ENCODE measurements around the gene PITX3. TPM values are rescaled to one million over a fixed set of nuclear protein-coding genes. Genes with fewer than 3 reads are reported as not detected.

Gene PITX3
- total and polyA plus RNA-seq, 4 donors, result not detected

- no peaks in the 10 kb centered on the region for H3K27me3 ChIP-seq (ENCODE audit: control insufficient read depth in 4 of 4, insufficient read depth in 4 of 4, low read length in 3 of 4)
- 39% methylated on average over 2 of the region's 2 CpGs for WGBS
- peaks cover 2 to 21% (median 16%) of the 10 kb centered on the region in 4 donors for H3K4me1 ChIP-seq (ENCODE audit: control insufficient read depth in 4 of 4, insufficient read depth in 4 of 4, low read length in 3 of 4)
- no peak for TF ChIP-seq ZBTB33 (IDR thresholded peaks at IDR 0.05)
- TF ChIP-seq REST (IDR thresholded peaks at IDR 0.05), result no peak
- no peak for TF ChIP-seq SP1 (IDR thresholded peaks at IDR 0.05)
- TF ChIP-seq CTCF (IDR thresholded peaks at IDR 0.05; ENCODE audit: low read depth, low read length, missing input control), result no peak
- peak overlapping the region in 1 of 2 donors; percentile 56 for H3K27ac ChIP-seq (ENCODE audit: low read depth in 1 of 2, low read length in 2 of 2)
- no peaks in the 10 kb centered on the region for H3K9me3 ChIP-seq (ENCODE audit: control insufficient read depth in 4 of 4, low read length in 3 of 4)
- peaks cover 0 to 5% (median under 1%) of the 10 kb centered on the region in 4 donors for H3K36me3 ChIP-seq (ENCODE audit: control insufficient read depth in 4 of 4, insufficient read depth in 3 of 4, low read depth in 1 of 4, low read length in 3 of 4)
- H3K4me3 ChIP-seq (ENCODE audit: low read depth in 1 of 3, low read length in 3 of 3), result no peak overlapping the region
- no peak for DNase-seq (ENCODE audit: low spot score)
- H3K9ac ChIP-seq (ENCODE audit: low read depth in 1 of 2, low read length in 2 of 2), result no peak overlapping the region
Measured at GRCh38 chr10:102283488-102283887, 42.2 kb upstream of the PITX3 start.

- Histone ChIP-seq H3K4me1 (ENCODE audit: control insufficient read depth in 4 of 4, insufficient read depth in 4 of 4, low read length in 3 of 4) (peaks cover 2 to 21% (median 16%) of the 10 kb centered on the region in 4 donors), H3K27ac (ENCODE audit: low read depth in 1 of 2, low read length in 2 of 2) (no peak overlapping the region), H3K9me3 (ENCODE audit: control insufficient read depth in 4 of 4, low read length in 3 of 4) (no peaks in the 10 kb centered on the region), H3K4me3 (ENCODE audit: low read depth in 1 of 3, low read length in 3 of 3) (no peak overlapping the region), H3K36me3 (ENCODE audit: control insufficient read depth in 4 of 4, insufficient read depth in 3 of 4, low read depth in 1 of 4, low read length in 3 of 4) (peaks cover 0 to 3% (median 0%) of the 10 kb centered on the region in 4 donors), H3K9ac (ENCODE audit: low read depth in 1 of 2, low read length in 2 of 2) (no peak overlapping the region), H3K27me3 (ENCODE audit: control insufficient read depth in 4 of 4, insufficient read depth in 4 of 4, low read length in 3 of 4) (no peaks in the 10 kb centered on the region)
- 66% methylated on average over 3 of the region's 3 CpGs for WGBS
- DNase-seq (ENCODE audit: low spot score), result no peak
- TF ChIP-seq GABPA (IDR thresholded peaks at IDR 0.05 in 1 of 2, conservative IDR thresholded peaks at IDR 0.05 in 1 of 2), result no peak
- TF ChIP-seq EGR1 (IDR thresholded peaks at IDR 0.05; ENCODE audit: low read depth in 2 of 2), result no peak
- TF ChIP-seq TAF1 (conservative IDR thresholded peaks at IDR 0.05), result no peak
- TF ChIP-seq FOXA1 (IDR thresholded peaks at IDR 0.05), result no peak
- TF ChIP-seq MAX (IDR thresholded peaks at IDR 0.05), result no peak
- no peak for TF ChIP-seq RAD21 (IDR thresholded peaks at IDR 0.05)
- TF ChIP-seq JUND (IDR thresholded peaks at IDR 0.05), result no peak
- no peak for TF ChIP-seq SP1 (IDR thresholded peaks at IDR 0.05)
- no peak for TF ChIP-seq YY1 (IDR thresholded peaks at IDR 0.05)
- no peak for TF ChIP-seq HNF4A (conservative IDR thresholded peaks at IDR 0.05)
- no peak for TF ChIP-seq ATF3 (IDR thresholded peaks at IDR 0.05)
- TF ChIP-seq CTCF (IDR thresholded peaks at IDR 0.05; ENCODE audit: low read depth, low read length, missing input control), result no peak
- no peak for TF ChIP-seq ZBTB33 (IDR thresholded peaks at IDR 0.05)
- TF ChIP-seq FOXA2 (IDR thresholded peaks at IDR 0.05), result no peak
- TF ChIP-seq HNF4G (IDR thresholded peaks at IDR 0.05), result no peak
Measured at GRCh38 chr10:102281102-102281487, 39.8 kb upstream of the PITX3 start.

Data from liver (tissue), 9 donors.